ENCODE data around the gene DESI1. TPM values are rescaled to one million over a fixed set of nuclear protein-coding genes. Genes with fewer than 3 reads are reported as not detected.
A peak's percentile ranks its signal among the peaks of the same experiment; 100 is the strongest.
"Not testable (repeated sequence)": the region's sequence is repeated elsewhere in the genome, so short reads cannot be mapped to it uniquely, and the experiment has no call there.

DESI1 gene
- polyA plus RNA-seq, 3 donors from 2014 or later = 10.4 to 18.6 (median 11.4) TPM

- no peaks in the 10 kb centered on the region for H3K4me1 Mint-ChIP-seq
- H3K4me3 Mint-ChIP-seq = no peak overlapping the region
- H3K27ac Mint-ChIP-seq = no peak overlapping the region
- H3K9me3 Mint-ChIP-seq = no peaks in the 10 kb centered on the region
- peaks cover 0 to 4% (median 2%) of the 10 kb centered on the region in 3 donors for H3K27me3 Mint-ChIP-seq (ENCODE audit: low read depth in 3 of 3)
- H3K36me3 Mint-ChIP-seq = no peaks in the 10 kb centered on the region
- no peak for DNase-seq
These were observed 47.2 kb downstream of the DESI1 start for GRCh38 chr22:41573677-41574076.

DNA sequence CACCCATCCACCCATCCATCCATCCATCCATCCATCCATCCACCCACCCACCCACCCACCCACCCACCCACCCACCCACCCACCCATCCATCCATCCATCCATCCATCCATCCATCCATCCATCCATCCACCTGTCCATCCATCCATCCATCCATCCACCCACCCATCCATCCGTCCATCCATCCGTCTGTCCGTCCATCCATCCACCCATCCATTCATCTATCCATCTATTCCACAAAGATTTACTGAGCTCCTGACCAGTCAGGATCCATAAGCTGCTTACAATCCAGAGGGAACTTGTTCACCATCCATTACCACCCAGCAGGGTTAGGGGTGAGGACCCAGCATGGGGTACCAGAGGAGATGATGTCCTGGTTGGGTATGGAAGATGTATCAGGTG, 48.5 kb downstream of the DESI1 start:
- not testable (repeated sequence) for H3K27me3 Mint-ChIP-seq (ENCODE audit: low read depth in 3 of 3); H3K4me3 Mint-ChIP-seq; H3K9me3 Mint-ChIP-seq; DNase-seq; H3K36me3 Mint-ChIP-seq; H3K4me1 Mint-ChIP-seq
- H3K27ac Mint-ChIP-seq = peak overlapping the region in 1 of 6 donors; percentile 59

DNA sequence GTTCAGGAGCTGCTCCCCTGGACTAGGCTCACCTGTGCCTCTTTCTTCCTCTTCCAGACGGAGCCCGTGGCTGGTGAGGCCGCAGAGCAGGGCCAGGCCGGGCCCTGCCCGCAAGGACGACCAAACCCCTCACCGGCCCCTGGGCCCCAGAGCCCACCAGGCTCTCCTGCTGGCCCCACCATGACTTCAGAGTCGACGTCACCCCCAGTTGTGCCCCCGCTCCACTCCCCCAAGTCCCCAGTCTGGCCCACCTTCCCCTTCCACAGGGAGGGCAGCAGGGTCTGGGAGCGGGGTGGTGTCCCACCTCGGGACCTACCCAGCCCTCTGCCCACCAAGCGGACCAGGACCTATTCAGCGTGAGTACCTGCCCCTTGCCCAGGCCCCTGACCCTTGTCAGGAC, 49.1 kb downstream of the DESI1 start:
- no peaks in the 10 kb centered on the region for H3K9me3 Mint-ChIP-seq
- DNase-seq = no peak

DNA sequence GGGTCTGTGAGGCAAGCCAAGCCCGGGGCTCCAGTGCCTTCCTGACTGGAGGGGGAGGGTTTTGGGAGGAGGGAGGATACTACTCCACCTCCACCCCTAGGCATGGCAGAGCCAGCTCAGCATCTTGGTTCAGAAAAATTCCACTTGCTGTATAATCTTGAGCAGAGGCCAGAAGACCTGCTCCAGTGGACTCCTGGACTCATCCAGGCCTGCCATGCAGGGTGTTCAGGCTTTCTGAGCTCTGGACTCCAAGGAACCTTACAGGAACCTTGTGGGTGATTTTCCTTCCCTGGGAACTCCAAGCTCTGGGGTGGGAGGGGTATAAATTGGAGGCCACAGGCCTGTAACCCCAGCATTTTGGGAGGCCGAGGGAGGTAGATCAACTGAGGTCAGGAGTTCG, 50.6 kb downstream of the DESI1 start:
- no peak overlapping the region for H3K27ac Mint-ChIP-seq
- no peaks in the 10 kb centered on the region for H3K9me3 Mint-ChIP-seq
- H3K36me3 Mint-ChIP-seq = no peaks in the 10 kb centered on the region
- H3K4me3 Mint-ChIP-seq = no peak overlapping the region
- no peak for DNase-seq
- H3K27me3 Mint-ChIP-seq (ENCODE audit: low read depth in 3 of 3) = peaks cover 0 to 5% (median 0%) of the 10 kb centered on the region in 3 donors
- H3K4me1 Mint-ChIP-seq = no peaks in the 10 kb centered on the region

More for the DNA sequence above, 49.1 kb downstream of the DESI1 start:
- H3K4me3 Mint-ChIP-seq = no peak overlapping the region
- H3K27ac Mint-ChIP-seq = no peak overlapping the region
- H3K27me3 Mint-ChIP-seq (ENCODE audit: low read depth in 3 of 3) = peaks cover 0 to 4% (median 0%) of the 10 kb centered on the region in 3 donors
- H3K4me1 Mint-ChIP-seq = no peaks in the 10 kb centered on the region
- H3K36me3 Mint-ChIP-seq = no peaks in the 10 kb centered on the region

DNA sequence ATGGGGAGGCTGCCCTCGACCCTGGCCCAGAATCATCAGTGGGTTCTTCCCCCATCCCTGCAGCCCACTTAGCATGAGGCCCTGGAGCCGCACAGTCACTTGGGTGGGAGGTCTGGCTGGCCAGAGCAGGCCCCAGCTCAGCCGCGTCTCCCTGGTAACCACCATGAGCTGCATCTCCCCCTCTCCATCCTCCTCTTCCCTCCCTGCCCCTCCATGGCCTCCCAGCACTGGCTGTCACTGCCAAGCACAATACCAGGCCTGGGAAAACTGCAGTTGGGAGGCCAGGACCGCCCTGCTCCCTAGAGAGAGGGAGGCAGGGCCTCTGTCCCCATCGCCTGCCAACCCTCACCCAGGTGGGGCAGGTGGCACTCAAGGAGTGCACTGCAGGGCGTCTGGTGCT, 52.0 kb downstream of the DESI1 start:
- Mint-ChIP-seq H3K9me3 (no peaks in the 10 kb centered on the region), H3K36me3 (no peaks in the 10 kb centered on the region), H3K27me3 (ENCODE audit: low read depth in 3 of 3) (peaks cover 0 to 5% (median 4%) of the 10 kb centered on the region in 3 donors), H3K4me3 (no peak overlapping the region), H3K4me1 (no peaks in the 10 kb centered on the region), H3K27ac (no peak overlapping the region)
- DNase-seq = no peak

GRCh38 chr22:41567512-41567768, 53.4 kb downstream of the DESI1 start:
- Mint-ChIP-seq H3K4me1 (no peaks in the 10 kb centered on the region), H3K27me3 (ENCODE audit: low read depth in 3 of 3) (peaks cover 0 to 6% (median 5%) of the 10 kb centered on the region in 3 donors), H3K36me3 (no peaks in the 10 kb centered on the region), H3K9me3 (no peaks in the 10 kb centered on the region), H3K4me3 (no peak overlapping the region), H3K27ac (no peak overlapping the region)
- DNase-seq = no peak

DNA sequence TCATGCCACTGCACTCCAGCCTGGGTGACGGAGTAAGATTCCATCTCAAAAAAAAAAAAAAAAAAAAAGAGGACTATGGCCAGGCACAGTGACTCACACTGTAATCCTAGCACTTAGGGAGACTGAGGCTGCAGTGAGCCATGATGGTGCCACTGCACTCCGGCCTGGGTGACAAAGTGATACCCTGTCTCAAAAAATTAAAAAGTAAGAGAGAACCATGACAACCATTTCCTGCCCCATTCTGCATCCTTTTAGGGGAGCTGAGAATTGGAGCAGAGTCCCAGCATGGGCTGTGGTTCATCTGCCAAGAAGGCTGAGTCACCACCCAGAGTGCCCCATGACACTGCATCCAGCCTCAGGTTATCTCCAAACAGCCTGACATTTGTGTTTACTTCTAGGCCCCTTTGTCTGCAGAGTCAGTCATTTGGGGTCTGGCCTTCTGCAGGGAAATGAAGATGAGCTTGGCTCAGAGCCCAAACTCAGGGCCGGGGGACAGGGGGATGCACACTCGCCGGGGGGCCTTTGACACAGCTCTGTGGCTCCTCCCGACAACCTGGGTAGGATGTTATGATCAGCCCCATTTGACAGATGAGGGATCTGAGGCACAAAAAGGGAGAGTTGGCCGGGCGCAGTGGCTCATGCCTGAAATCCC, 55.3 kb downstream of the DESI1 start:
- no peak for DNase-seq
- H3K27me3 Mint-ChIP-seq (ENCODE audit: low read depth in 3 of 3) = peaks cover 2 to 15% (median 5%) of the 10 kb centered on the region in 3 donors
- no peaks in the 10 kb centered on the region for H3K36me3 Mint-ChIP-seq
- no peaks in the 10 kb centered on the region for H3K4me1 Mint-ChIP-seq
- H3K4me3 Mint-ChIP-seq = no peak overlapping the region
- H3K27ac Mint-ChIP-seq = no peak overlapping the region
- no peaks in the 10 kb centered on the region for H3K9me3 Mint-ChIP-seq

- Mint-ChIP-seq H3K36me3 (no peaks in the 10 kb centered on the region), H3K27me3 (ENCODE audit: low read depth in 3 of 3) (peaks cover 2 to 15% (median 4%) of the 10 kb centered on the region in 3 donors), H3K9me3 (no peaks in the 10 kb centered on the region), H3K4me3 (no peak overlapping the region), H3K4me1 (no peaks in the 10 kb centered on the region), H3K27ac (no peak overlapping the region)
- no peak for DNase-seq
These were observed 56.3 kb downstream of the DESI1 start for GRCh38 chr22:41564563-41564962.

DNA sequence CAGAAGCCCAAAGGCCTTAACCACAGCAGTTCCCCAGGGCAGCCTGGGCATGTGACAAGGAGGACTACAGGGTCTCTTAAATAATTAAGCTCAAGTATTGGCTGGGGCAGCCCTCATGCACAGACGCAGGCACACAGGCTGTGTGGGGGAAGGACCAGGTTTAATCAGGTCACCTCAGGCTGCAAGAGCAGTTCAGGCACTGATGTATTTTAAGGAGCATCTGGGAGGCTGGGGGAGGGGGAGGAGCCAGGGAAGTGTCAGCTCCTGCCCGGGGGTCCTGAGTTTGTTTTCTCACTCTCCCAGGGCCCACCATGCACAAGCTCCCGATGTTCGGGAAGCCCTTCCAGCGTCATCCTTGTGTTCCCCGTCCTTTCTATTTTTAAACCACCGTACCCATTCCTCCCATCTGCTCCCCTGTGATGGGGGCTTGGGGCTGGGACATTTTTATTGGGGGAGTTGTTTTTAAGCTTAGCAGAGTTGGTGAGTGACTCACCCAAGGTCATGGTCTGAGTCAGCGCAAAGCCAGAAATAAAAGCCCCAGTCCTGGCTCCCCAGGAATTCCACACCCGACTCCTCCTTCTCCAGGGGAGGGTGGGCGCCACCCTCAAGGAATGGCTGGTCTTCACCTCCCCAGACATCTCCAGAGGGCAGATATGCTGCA, 57.7 kb downstream of the DESI1 start:
- Mint-ChIP-seq H3K4me3 (no peak overlapping the region), H3K27me3 (ENCODE audit: low read depth in 3 of 3) (peaks cover 1 to 15% (median 5%) of the 10 kb centered on the region in 3 donors), H3K27ac (no peak overlapping the region), H3K9me3 (no peaks in the 10 kb centered on the region), H3K36me3 (no peaks in the 10 kb centered on the region), H3K4me1 (no peaks in the 10 kb centered on the region)
- no peak for DNase-seq

DNA sequence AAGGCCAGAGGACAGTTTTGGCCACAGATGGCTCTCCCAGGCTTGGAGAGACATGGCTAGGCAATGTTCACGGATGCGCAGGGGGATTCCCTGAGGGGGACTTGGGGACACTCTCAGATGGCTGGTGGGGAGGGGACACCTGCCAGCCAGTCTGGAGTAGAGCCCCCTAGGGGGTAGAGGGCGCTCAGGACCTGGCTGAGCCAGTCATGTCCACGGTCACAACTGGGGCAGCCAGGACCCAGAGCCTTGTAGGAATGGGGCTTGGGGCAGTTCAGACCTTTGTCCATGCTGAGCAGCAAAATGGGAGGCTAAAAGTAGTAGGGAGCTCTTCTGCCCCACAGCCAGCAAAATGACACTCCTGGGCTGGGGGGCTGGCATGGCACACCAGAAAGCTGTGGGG, 58.4 kb downstream of the DESI1 start:
- peaks cover 1 to 17% (median 5%) of the 10 kb centered on the region in 3 donors for H3K27me3 Mint-ChIP-seq (ENCODE audit: low read depth in 3 of 3)
- H3K27ac Mint-ChIP-seq = no peak overlapping the region

DNA sequence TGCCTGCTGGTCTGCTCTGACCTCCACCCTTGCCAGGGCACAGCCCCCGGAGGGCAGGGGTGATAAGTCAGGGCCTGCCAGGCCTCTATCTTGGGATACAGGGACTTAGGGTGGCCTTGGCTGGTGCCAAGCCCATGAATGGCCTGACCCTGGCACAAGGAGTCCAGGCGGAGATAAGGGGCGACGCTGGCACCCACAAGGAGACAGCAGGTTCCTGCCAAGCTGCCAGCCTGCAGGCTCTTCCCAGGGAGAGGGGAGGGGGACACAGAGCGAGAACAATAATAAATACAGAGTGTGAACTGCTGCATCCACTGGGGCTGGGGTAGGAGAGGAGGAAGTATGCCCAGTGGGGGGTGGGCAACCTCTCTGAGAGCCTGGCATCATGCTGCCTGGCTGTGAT, 59.1 kb downstream of the DESI1 start:
- DNase-seq = no peak
- Mint-ChIP-seq H3K4me1 (no peaks in the 10 kb centered on the region), H3K36me3 (no peaks in the 10 kb centered on the region), H3K27ac (no peak overlapping the region), H3K4me3 (no peak overlapping the region), H3K9me3 (no peaks in the 10 kb centered on the region), H3K27me3 (ENCODE audit: low read depth in 3 of 3) (peaks cover 1 to 20% (median 9%) of the 10 kb centered on the region in 3 donors)

More for the DNA sequence above, 58.4 kb downstream of the DESI1 start:
- no peak for DNase-seq
- H3K36me3 Mint-ChIP-seq = no peaks in the 10 kb centered on the region
- no peaks in the 10 kb centered on the region for H3K4me1 Mint-ChIP-seq
- H3K4me3 Mint-ChIP-seq = no peak overlapping the region
- H3K9me3 Mint-ChIP-seq = no peaks in the 10 kb centered on the region

DNA sequence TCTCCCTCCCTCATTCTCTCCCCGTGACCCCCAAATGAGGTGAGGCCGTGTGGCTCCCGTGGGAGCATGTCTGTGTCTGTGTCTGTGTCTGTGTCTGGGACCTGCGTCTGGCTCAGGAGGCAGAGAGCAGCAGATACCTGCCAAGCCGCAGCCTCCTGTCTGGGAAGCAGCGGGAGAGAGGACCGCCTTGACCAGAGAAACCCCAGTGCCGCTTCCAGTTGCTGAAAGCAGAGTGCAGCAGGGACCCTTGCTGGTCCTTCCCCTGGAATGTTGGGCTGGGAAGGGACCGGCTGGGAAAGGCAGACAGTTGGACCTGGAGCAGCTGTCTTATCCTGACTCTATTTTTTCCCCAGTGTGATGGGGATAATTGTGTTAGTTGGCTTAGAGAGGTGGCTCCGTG, 59.5 kb downstream of the DESI1 start:
- H3K4me3 Mint-ChIP-seq = no peak overlapping the region
- no peaks in the 10 kb centered on the region for H3K4me1 Mint-ChIP-seq
- no peak overlapping the region for H3K27ac Mint-ChIP-seq
- H3K9me3 Mint-ChIP-seq = no peaks in the 10 kb centered on the region
- no peaks in the 10 kb centered on the region for H3K36me3 Mint-ChIP-seq
- peaks cover 1 to 24% (median 9%) of the 10 kb centered on the region in 3 donors for H3K27me3 Mint-ChIP-seq (ENCODE audit: low read depth in 3 of 3)
- no peak for DNase-seq

GRCh38 chr22:41560095-41560471, 60.8 kb downstream of the DESI1 start:
- no peak overlapping the region for H3K4me3 Mint-ChIP-seq
- no peaks in the 10 kb centered on the region for H3K4me1 Mint-ChIP-seq
- H3K27me3 Mint-ChIP-seq (ENCODE audit: low read depth in 3 of 3) = peaks cover 0 to 24% (median 9%) of the 10 kb centered on the region in 3 donors
- H3K27ac Mint-ChIP-seq = no peak overlapping the region
- no peaks in the 10 kb centered on the region for H3K36me3 Mint-ChIP-seq
- H3K9me3 Mint-ChIP-seq = no peaks in the 10 kb centered on the region
- no peak for DNase-seq

DNA sequence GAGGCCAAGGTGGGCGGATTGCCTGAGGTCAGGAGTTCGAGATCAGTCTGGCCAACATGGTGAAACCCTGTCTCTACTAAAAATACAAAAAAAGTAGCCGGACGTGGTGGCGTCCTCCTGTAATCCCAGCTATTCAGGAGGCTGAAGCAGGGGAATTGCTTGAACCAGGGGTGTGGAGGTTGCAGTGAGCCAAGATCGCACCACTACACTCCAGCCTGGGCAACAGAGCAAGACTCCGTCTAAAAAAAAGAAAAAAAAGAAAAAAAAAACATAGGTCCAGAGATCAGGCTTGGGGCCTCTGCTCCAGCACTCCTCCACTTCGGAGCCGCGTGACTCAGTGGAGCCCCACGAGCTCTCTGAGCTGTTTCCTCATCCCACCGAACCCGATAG, 62.6 kb downstream of the DESI1 start:
- H3K27ac Mint-ChIP-seq, H3K9me3 Mint-ChIP-seq, DNase-seq, H3K4me3 Mint-ChIP-seq, H3K36me3 Mint-ChIP-seq, H3K4me1 Mint-ChIP-seq: not testable (repeated sequence)
- H3K27me3 Mint-ChIP-seq (ENCODE audit: low read depth in 3 of 3) = peaks cover 2 to 21% (median 9%) of the 10 kb centered on the region in 3 donors

All from immature natural killer cell (primary cell).